Measurements from ENCODE around the gene CETP.

GRCh38 chr16:56933828-56934598, 27.7 kb upstream of the CETP start:
- TF ChIP-seq CTCF (IDR thresholded peaks at IDR 0.05; ENCODE audit: insufficient read depth, low read depth, low read length), result no peak
- no peak for TF ChIP-seq EZH2 (IDR thresholded peaks at IDR 0.05; ENCODE audit: insufficient read depth, low read length)

Data from astrocyte (in vitro differentiated cells and primary cell).